ENCODE measurements around the gene CD2AP. TPM values are rescaled to one million over a fixed set of nuclear protein-coding genes. Genes with fewer than 3 reads are reported as not detected.

Gene CD2AP
- total and polyA plus RNA-seq, 7 experiments from 2014 or later, result 7.6 to 37.0 (median 25.8) TPM

DNA sequence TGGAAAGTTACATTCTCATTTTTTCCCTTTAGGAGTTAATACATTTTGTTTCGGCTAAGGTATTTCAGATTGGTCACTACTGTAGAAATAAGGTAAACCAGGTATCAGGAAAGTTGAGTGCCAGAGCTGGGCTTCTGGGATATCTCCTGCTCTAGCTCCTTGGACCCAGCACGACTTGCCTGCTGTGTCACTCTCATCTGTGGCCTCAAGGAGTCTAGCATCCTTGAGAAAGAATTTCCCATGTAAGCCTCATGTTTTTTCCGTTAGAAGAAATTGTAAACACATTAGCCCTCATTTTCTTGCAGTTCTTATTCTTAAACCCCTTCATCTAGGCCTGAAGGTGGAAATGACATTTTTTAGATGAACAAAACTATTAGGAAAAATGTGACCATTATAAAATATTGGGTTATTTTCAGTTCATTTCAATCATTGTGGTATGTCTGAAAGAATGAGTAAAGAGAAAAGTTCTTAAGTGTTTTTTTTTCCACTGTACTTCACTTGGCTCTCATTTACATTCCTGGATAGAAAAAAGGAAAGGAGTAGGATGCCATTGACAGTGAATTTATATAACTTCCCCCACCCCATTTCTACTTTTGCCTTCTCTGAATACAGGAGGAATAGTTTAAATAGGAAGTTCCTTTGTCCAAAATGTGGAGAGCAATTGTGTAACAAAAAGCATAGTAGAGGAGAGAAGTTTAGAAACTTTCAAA, 46.7 kb downstream of the CD2AP start:
- Histone ChIP-seq H3K4me1 (ENCODE audit: control insufficient read depth in 2 of 2, insufficient read depth in 2 of 2, low read length in 2 of 2) (no peaks in the 10 kb centered on the region), H3K27me3 (ENCODE audit: control insufficient read depth in 2 of 2, insufficient read depth in 2 of 2, low read length in 2 of 2) (no peaks in the 10 kb centered on the region), H3K4me3 (ENCODE audit: low read length) (no peak overlapping the region), H3K27ac (ENCODE audit: low read depth, low read length) (no peak overlapping the region), H3K9me3 (ENCODE audit: control insufficient read depth in 2 of 3, low read length in 3 of 3) (no peaks in the 10 kb centered on the region), H3K36me3 (ENCODE audit: control insufficient read depth in 2 of 3, insufficient read depth in 3 of 3, low read length in 3 of 3) (peaks cover 0 to 8% (median 0%) of the 10 kb centered on the region in 3 experiments)
- H3K4me1 Mint-ChIP-seq, result peaks cover 18 to 70% (median 52%) of the 10 kb centered on the region in 7 donors
- intact Hi-C loops (cut with micrococcal nuclease), result no loop called here
- no peaks in the 10 kb centered on the region for H3K27me3 Mint-ChIP-seq
- no peak for ATAC-seq
- ChIA-PET CTCF (no interaction called here), POLR2A (no interaction called here)
- no peak overlapping the region for H3K4me3 Mint-ChIP-seq
- peak overlapping the region in 1 of 9 donors; percentile 65 for H3K27ac Mint-ChIP-seq
- no peak for DNase-seq
- peaks cover 7 to 35% (median 31%) of the 10 kb centered on the region in 5 donors for H3K36me3 Mint-ChIP-seq
- H3K9me3 Mint-ChIP-seq, result no peaks in the 10 kb centered on the region

DNA sequence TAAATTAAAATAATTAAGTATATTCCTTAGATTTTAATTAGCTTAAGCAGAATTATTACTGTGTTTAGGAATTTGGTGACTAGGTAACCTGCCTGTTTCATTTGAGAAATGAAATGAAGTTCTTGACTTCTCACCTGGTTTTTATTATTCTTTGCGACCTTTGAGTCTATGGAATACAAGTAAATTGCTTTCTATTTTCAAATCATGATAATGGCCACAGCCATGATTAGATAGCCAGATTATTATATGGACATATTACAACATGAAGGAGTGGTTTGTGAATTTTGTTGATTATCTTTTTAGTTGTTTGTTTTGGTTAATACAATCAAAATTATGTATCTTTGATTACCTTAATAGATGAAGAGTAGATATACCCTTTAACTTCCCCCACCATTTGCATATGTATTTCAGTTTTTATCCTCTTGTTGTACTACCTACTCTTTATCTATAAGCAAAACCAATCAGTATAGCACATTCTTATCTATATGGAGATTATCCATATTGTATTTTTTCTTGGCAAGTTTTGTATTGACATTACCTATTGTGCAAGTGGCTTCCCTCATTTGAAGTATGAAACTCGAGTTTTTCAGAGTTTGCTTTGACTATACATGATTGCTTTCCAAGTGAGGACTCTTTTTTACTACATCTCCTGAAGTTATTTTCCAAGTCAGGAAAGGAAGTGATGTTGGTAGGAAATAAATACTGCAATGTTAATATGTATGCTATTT, 47.9 kb downstream of the CD2AP start:
- Mint-ChIP-seq H3K4me3 (no peak overlapping the region), H3K9me3 (no peaks in the 10 kb centered on the region), H3K36me3 (peaks cover 7 to 38% (median 34%) of the 10 kb centered on the region in 5 donors), H3K4me1 (peaks cover 10 to 66% (median 45%) of the 10 kb centered on the region in 7 donors), H3K27me3 (no peaks in the 10 kb centered on the region), H3K27ac (peak overlapping the region in 1 of 9 donors; percentile 59)
- DNase-seq (no peak), ATAC-seq (no peak)
- H3K27me3 ChIP-seq (ENCODE audit: control insufficient read depth in 2 of 2, insufficient read depth in 2 of 2, low read length in 2 of 2), result no peaks in the 10 kb centered on the region
- H3K4me1 ChIP-seq (ENCODE audit: control insufficient read depth in 2 of 2, insufficient read depth in 2 of 2, low read length in 2 of 2), result no peaks in the 10 kb centered on the region
- ChIA-PET POLR2A (no interaction called here), CTCF (no interaction called here)
- intact Hi-C loops (cut with micrococcal nuclease), result no loop called here
- no peak overlapping the region for H3K4me3 ChIP-seq (ENCODE audit: low read length)
- H3K27ac ChIP-seq (ENCODE audit: low read depth, low read length), result no peak overlapping the region
- H3K36me3 ChIP-seq (ENCODE audit: control insufficient read depth in 2 of 3, insufficient read depth in 3 of 3, low read length in 3 of 3), result peaks cover 0 to 8% (median 0%) of the 10 kb centered on the region in 3 experiments
- no peaks in the 10 kb centered on the region for H3K9me3 ChIP-seq (ENCODE audit: control insufficient read depth in 2 of 3, low read length in 3 of 3)

DNA sequence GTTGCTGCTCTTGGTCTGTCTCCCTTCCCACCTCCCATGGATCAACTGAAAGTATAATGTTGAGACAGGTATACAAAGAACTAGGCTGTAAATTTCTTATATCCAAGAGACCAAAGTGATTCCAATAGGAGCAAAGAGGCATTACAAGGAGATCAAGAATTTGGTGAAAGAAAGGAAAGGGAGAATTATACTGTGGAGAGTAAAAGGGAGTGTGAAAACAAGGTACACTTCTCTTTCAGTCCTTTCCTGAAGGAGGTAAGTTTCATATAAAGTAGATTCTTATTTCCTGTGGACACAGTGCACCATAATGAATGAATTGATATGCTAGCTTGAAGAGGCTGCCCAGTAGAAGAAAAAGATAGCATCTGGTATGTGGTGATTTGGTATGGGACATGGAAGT, 49.7 kb downstream of the CD2AP start:
- Mint-ChIP-seq H3K27me3 (no peaks in the 10 kb centered on the region), H3K9me3 (no peaks in the 10 kb centered on the region), H3K4me3 (no peak overlapping the region), H3K36me3 (peaks cover 7 to 40% (median 38%) of the 10 kb centered on the region in 5 donors), H3K4me1 (peaks cover 10 to 56% (median 34%) of the 10 kb centered on the region in 7 donors), H3K27ac (no peak overlapping the region)
- no peak for DNase-seq
- POLR2A ChIA-PET, result no interaction called here
- H3K9me3 ChIP-seq (ENCODE audit: control insufficient read depth in 2 of 3, low read length in 3 of 3), result no peaks in the 10 kb centered on the region
- CTCF ChIA-PET, result no interaction called here
- no peaks in the 10 kb centered on the region for H3K27me3 ChIP-seq (ENCODE audit: control insufficient read depth in 2 of 2, insufficient read depth in 2 of 2, low read length in 2 of 2)
- intact Hi-C loops (cut with micrococcal nuclease), result no loop called here
- no peaks in the 10 kb centered on the region for H3K4me1 ChIP-seq (ENCODE audit: control insufficient read depth in 2 of 2, insufficient read depth in 2 of 2, low read length in 2 of 2)
- H3K36me3 ChIP-seq (ENCODE audit: control insufficient read depth in 2 of 3, insufficient read depth in 3 of 3, low read length in 3 of 3), result peaks cover 0 to 8% (median 0%) of the 10 kb centered on the region in 3 experiments
- H3K27ac ChIP-seq (ENCODE audit: low read depth, low read length), result no peak overlapping the region
- no peak for ATAC-seq
- no peak overlapping the region for H3K4me3 ChIP-seq (ENCODE audit: low read length)

DNA sequence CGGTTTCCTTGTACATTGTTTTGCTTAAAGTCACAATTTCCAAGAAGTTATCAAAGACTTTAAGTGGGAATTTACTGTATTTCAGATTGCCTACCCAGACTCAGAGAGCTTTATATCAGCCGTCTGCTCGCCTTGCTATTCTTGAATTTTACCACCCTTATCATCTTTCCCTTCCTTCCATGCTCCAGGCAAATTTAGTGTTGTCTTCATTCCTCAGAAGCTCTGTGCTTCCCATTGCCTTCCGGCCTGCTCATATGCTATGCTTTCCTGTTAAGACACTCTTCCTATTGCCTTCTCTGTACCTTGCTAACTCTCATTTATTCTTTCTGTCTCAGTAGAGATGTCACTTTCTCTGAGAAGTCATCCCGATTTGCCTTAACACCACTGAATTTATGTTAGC, 52.1 kb downstream of the CD2AP start:
- DNase-seq (no peak), ATAC-seq (no peak)
- Mint-ChIP-seq H3K9me3 (no peaks in the 10 kb centered on the region), H3K4me3 (no peak overlapping the region), H3K4me1 (peaks cover 10 to 49% (median 34%) of the 10 kb centered on the region in 7 donors), H3K36me3 (peaks cover 11 to 59% (median 48%) of the 10 kb centered on the region in 5 donors), H3K27ac (peak overlapping the region in 2 of 9 donors; percentile 11 to 26), H3K27me3 (no peaks in the 10 kb centered on the region)
- peaks cover 0 to 16% (median 0%) of the 10 kb centered on the region in 3 experiments for H3K36me3 ChIP-seq (ENCODE audit: control insufficient read depth in 2 of 3, insufficient read depth in 3 of 3, low read length in 3 of 3)
- no peaks in the 10 kb centered on the region for H3K27me3 ChIP-seq (ENCODE audit: control insufficient read depth in 2 of 2, insufficient read depth in 2 of 2, low read length in 2 of 2)
- H3K4me3 ChIP-seq (ENCODE audit: low read length), result no peak overlapping the region
- H3K9me3 ChIP-seq (ENCODE audit: control insufficient read depth in 2 of 3, low read length in 3 of 3), result no peaks in the 10 kb centered on the region
- no peaks in the 10 kb centered on the region for H3K4me1 ChIP-seq (ENCODE audit: control insufficient read depth in 2 of 2, insufficient read depth in 2 of 2, low read length in 2 of 2)
- ChIA-PET POLR2A (no interaction called here), CTCF (no interaction called here)
- H3K27ac ChIP-seq (ENCODE audit: low read depth, low read length), result no peak overlapping the region
- intact Hi-C loops (cut with micrococcal nuclease), result no loop called here

DNA sequence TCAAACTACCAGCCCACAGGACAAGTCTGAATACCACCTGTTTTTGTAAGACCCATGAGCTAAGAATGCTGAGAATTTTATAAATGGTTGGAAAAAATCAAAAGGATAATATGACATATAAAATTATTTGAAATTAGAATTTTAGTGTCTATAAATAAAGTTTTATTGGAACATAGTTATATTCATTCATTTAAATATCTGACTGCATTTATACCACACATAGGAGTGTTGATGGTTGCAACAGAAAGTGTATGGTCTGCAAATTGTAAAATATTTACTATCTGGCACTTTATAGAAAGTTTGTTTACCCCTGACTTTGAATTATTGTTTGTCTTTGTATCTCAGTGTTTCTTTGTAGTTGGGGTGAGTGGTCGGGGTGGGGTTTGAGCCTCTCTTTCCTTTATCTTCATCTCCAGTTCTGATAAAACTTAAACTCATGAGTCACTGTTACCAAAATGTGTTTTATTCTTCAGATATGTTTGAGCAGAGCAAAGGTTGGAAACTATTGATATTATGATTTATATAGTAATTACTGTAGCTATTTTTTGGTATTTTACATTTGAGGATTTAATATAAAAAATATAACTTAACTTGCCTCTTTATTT, 55.5 kb downstream of the CD2AP start:
- no peaks in the 10 kb centered on the region for H3K9me3 Mint-ChIP-seq
- no peaks in the 10 kb centered on the region for H3K4me1 ChIP-seq (ENCODE audit: control insufficient read depth in 2 of 2, insufficient read depth in 2 of 2, low read length in 2 of 2)
- ChIA-PET CTCF (no interaction called here), POLR2A (no interaction called here)
- DNase-seq (no peak), ATAC-seq (no peak)
- no peaks in the 10 kb centered on the region for H3K27me3 Mint-ChIP-seq
- no peak overlapping the region for H3K27ac ChIP-seq (ENCODE audit: low read depth, low read length)
- peak overlapping the region in 2 of 9 donors; percentile 0 to 62 for H3K27ac Mint-ChIP-seq
- H3K27me3 ChIP-seq (ENCODE audit: control insufficient read depth in 2 of 2, insufficient read depth in 2 of 2, low read length in 2 of 2), result no peaks in the 10 kb centered on the region
- H3K4me3 ChIP-seq (ENCODE audit: low read length), result no peak overlapping the region
- peaks cover 4 to 58% (median 43%) of the 10 kb centered on the region in 5 donors for H3K36me3 Mint-ChIP-seq
- peaks cover 0 to 11% (median 0%) of the 10 kb centered on the region in 3 experiments for H3K36me3 ChIP-seq (ENCODE audit: control insufficient read depth in 2 of 3, insufficient read depth in 3 of 3, low read length in 3 of 3)
- H3K9me3 ChIP-seq (ENCODE audit: control insufficient read depth in 2 of 3, low read length in 3 of 3), result no peaks in the 10 kb centered on the region
- H3K4me1 Mint-ChIP-seq, result peaks cover 7 to 25% (median 13%) of the 10 kb centered on the region in 7 donors
- no peak overlapping the region for H3K4me3 Mint-ChIP-seq
- intact Hi-C loops (cut with micrococcal nuclease), result no loop called here

DNA sequence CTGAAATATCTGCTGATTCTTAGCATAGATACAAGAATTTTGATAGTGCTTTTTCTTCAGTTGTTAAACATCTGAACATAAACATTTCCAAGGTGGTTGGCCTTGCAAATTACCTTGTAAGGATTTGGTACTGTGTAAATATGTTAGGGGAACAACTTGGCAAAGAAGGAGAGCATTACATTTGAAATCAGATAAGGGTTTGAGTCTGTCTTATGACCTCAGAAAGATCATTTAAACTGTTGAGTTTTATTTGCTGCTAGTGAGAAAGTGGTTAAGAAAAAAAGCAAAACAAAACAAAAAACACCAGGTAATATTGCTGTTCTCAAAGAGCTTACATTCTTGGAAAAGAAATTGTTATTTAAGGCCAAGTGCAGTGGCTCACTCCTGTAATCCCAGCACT, 56.5 kb downstream of the CD2AP start:
- H3K9me3 ChIP-seq (ENCODE audit: control insufficient read depth in 2 of 3, low read length in 3 of 3), result no peaks in the 10 kb centered on the region
- Mint-ChIP-seq H3K36me3 (peaks cover 4 to 53% (median 39%) of the 10 kb centered on the region in 5 donors), H3K4me1 (peaks cover 8 to 21% (median 14%) of the 10 kb centered on the region in 7 donors), H3K27ac (no peak overlapping the region), H3K4me3 (no peak overlapping the region), H3K27me3 (no peaks in the 10 kb centered on the region), H3K9me3 (no peaks in the 10 kb centered on the region)
- no peak overlapping the region for H3K27ac ChIP-seq (ENCODE audit: low read depth, low read length)
- intact Hi-C loops (cut with micrococcal nuclease), result no loop called here
- no peak for ATAC-seq
- CTCF ChIA-PET, result no interaction called here
- POLR2A ChIA-PET, result no interaction called here
- peaks cover 0 to 11% (median 0%) of the 10 kb centered on the region in 3 experiments for H3K36me3 ChIP-seq (ENCODE audit: control insufficient read depth in 2 of 3, insufficient read depth in 3 of 3, low read length in 3 of 3)
- no peaks in the 10 kb centered on the region for H3K4me1 ChIP-seq (ENCODE audit: control insufficient read depth in 2 of 2, insufficient read depth in 2 of 2, low read length in 2 of 2)
- H3K27me3 ChIP-seq (ENCODE audit: control insufficient read depth in 2 of 2, insufficient read depth in 2 of 2, low read length in 2 of 2), result no peaks in the 10 kb centered on the region
- H3K4me3 ChIP-seq (ENCODE audit: low read length), result no peak overlapping the region
- DNase-seq, result no peak

Data from naive thymus-derived CD4-positive, alpha-beta T cell (primary cell).